ENCODE data around the gene MT1H. TPM values are rescaled to one million over a fixed set of nuclear protein-coding genes. Genes with fewer than 3 reads are reported as not detected.

The MT1H gene
- total RNA-seq, 1 donor from 2014 or later = not detected

DNA sequence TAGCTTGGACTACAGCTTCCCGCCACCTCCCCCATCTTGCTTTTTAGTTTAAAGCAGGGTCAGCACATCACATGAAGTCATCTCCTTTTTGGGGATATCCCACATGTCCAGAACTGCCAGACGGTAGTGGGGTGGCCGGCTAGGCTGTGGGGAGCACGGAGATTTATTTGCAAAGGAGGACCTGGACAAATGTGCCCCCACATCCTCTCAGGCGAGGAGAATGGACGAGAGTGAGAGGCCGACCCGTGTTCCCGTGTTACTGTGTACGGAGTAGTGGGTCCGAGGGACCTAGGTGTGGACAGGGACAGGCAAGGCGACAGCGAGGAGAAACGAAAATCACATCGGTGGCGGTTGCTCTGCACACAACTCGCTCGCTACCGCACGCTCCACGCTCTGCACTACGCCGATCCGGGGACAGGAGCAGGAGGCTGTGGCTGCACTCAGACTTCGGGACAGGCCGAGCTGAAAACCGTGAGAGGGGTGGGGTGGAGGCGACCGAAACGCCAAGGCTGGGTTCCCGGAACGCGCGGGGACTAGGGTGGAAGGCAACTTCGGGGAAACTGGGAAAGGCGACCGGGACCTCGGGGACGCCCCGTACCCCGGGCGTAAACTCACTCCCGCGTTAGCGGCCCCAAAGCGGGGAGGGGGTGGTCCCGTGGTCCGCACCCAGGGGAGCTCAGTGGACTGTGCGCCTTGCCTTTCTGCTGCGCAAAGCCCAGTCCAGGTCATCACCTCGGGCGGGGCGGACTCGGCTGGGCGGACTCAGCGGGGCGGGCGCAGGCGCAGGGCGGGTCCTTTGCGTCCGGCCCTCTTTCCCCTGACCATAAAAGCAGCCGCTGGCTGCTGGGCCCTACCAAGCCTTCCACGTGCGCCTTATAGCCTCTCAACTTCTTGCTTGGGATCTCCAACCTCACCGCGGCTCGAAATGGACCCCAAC is 31.5 kb upstream of the MT1H start, which contains the start of gene MT1A:
Gene MT1A (plus strand): TSS at position 853 of the 937 bp plus-strand sequence. CDS start 73 bp downstream, at position 926.
- no peaks in the 10 kb centered on the region for H3K36me3 Mint-ChIP-seq (ENCODE audit: insufficient read depth)
- no peaks in the 10 kb centered on the region for H3K4me1 Mint-ChIP-seq (ENCODE audit: low read depth)
- H3K4me3 Mint-ChIP-seq (ENCODE audit: low read depth) = peak within 1 kb of the TSS; percentile 16
- H3K9me3 Mint-ChIP-seq (ENCODE audit: low read depth) = no peaks in the 10 kb centered on the region
- DNase-seq (ENCODE audit: low spot score, unreplicated experiment) = no peak
- H3K27ac Mint-ChIP-seq = no peak within 1 kb of the TSS
- H3K27me3 Mint-ChIP-seq = peaks cover 96% of the 10 kb centered on the region
- TF ChIP-seq, protein P1, sequence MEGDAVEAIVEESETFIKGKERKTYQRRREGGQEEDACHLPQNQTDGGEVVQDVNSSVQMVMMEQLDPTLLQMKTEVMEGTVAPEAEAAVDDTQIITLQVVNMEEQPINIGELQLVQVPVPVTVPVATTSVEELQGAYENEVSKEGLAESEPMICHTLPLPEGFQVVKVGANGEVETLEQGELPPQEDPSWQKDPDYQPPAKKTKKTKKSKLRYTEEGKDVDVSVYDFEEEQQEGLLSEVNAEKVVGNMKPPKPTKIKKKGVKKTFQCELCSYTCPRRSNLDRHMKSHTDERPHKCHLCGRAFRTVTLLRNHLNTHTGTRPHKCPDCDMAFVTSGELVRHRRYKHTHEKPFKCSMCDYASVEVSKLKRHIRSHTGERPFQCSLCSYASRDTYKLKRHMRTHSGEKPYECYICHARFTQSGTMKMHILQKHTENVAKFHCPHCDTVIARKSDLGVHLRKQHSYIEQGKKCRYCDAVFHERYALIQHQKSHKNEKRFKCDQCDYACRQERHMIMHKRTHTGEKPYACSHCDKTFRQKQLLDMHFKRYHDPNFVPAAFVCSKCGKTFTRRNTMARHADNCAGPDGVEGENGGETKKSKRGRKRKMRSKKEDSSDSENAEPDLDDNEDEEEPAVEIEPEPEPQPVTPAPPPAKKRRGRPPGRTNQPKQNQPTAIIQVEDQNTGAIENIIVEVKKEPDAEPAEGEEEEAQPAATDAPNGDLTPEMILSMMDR (IDR thresholded peaks at IDR 0.05; ENCODE audit: unreplicated experiment) = no peak

DNA sequence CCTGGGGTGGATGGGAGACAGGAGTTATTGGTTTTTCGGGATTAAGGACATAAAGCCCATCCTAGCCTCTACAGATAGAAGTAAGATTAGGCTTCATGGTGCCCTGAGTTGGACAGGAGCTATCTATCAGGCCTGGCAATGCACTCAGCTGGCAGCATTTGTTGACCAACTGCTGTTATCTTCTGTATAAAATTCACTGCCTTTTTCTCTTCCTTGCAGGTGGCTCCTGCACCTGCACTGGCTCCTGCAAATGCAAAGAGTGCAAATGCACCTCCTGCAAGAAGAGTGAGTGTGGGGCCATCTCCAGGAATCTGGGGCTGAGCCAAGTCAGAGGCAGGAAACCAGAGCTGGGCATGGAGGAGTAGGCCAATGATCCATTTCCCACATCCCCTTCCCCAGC is 30.6 kb upstream of the MT1H start:
- Mint-ChIP-seq H3K36me3 (ENCODE audit: insufficient read depth) (no peaks in the 10 kb centered on the region), H3K27ac (no peak overlapping the region)
- TF ChIP-seq, protein P1 (IDR thresholded peaks at IDR 0.05; ENCODE audit: unreplicated experiment) = no peak

DNA sequence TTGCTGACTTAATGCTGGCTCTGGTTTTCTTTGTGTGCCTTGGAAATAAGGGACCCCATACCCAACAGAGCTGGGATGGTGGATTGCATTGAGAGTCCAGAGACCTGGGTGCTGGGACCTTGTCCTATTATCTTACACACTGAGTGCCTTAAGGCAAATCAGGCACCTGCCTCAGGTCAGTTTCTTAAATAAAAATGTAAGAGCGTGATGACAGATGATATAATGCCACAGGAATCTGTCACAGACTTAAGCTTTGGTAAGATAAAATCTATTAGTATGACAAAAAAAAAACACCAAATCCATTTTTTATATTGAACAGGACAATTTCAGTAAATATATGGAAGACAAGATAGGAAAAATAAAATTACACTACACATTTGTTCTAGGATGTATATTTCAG is 29.5 kb upstream of the MT1H start:
- H3K27ac Mint-ChIP-seq = no peak overlapping the region
- DNase-seq (ENCODE audit: low spot score, unreplicated experiment) = no peak
- TF ChIP-seq, protein P1 (IDR thresholded peaks at IDR 0.05; ENCODE audit: unreplicated experiment) = no peak
- peaks cover 3% of the 10 kb centered on the region for H3K4me1 Mint-ChIP-seq (ENCODE audit: low read depth)
- no peak overlapping the region for H3K4me3 Mint-ChIP-seq (ENCODE audit: low read depth)
- H3K36me3 Mint-ChIP-seq (ENCODE audit: insufficient read depth) = no peaks in the 10 kb centered on the region
- no peaks in the 10 kb centered on the region for H3K9me3 Mint-ChIP-seq (ENCODE audit: low read depth)
- peaks cover 94% of the 10 kb centered on the region for H3K27me3 Mint-ChIP-seq

More for the DNA sequence above, 30.6 kb upstream of the MT1H start:
- Mint-ChIP-seq H3K9me3 (ENCODE audit: low read depth) (no peaks in the 10 kb centered on the region), H3K27me3 (peaks cover 94% of the 10 kb centered on the region), H3K4me1 (ENCODE audit: low read depth) (peaks cover 3% of the 10 kb centered on the region), H3K4me3 (ENCODE audit: low read depth) (no peak overlapping the region)
- DNase-seq (ENCODE audit: low spot score, unreplicated experiment) = no peak

DNA sequence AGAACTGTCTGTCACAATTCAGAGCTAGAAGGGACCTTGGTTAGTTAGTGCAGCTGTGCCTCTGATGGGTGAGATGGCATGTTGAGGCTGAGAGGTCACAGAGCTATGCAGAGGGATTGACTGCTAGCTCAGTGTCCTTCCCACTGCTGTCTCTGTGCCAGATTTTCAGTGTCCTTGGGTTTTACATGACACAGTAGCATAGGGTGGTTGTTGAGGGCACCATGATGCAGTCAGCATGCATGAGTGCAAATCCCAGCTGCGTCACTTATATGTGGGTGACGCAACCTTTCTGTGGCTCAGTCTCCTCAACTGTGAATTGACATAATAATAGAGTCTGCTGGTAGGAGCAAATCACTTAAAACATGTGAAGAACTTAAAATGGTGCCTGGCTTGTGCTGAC is 28.4 kb upstream of the MT1H start:
- no peak overlapping the region for H3K27ac Mint-ChIP-seq
- DNase-seq (ENCODE audit: low spot score, unreplicated experiment) = no peak
- peaks cover 97% of the 10 kb centered on the region for H3K27me3 Mint-ChIP-seq
- peaks cover 3% of the 10 kb centered on the region for H3K4me1 Mint-ChIP-seq (ENCODE audit: low read depth)
- no peaks in the 10 kb centered on the region for H3K36me3 Mint-ChIP-seq (ENCODE audit: insufficient read depth)
- TF ChIP-seq, protein P1 (IDR thresholded peaks at IDR 0.05; ENCODE audit: unreplicated experiment) = no peak
- no peak overlapping the region for H3K4me3 Mint-ChIP-seq (ENCODE audit: low read depth)
- no peaks in the 10 kb centered on the region for H3K9me3 Mint-ChIP-seq (ENCODE audit: low read depth)

DNA sequence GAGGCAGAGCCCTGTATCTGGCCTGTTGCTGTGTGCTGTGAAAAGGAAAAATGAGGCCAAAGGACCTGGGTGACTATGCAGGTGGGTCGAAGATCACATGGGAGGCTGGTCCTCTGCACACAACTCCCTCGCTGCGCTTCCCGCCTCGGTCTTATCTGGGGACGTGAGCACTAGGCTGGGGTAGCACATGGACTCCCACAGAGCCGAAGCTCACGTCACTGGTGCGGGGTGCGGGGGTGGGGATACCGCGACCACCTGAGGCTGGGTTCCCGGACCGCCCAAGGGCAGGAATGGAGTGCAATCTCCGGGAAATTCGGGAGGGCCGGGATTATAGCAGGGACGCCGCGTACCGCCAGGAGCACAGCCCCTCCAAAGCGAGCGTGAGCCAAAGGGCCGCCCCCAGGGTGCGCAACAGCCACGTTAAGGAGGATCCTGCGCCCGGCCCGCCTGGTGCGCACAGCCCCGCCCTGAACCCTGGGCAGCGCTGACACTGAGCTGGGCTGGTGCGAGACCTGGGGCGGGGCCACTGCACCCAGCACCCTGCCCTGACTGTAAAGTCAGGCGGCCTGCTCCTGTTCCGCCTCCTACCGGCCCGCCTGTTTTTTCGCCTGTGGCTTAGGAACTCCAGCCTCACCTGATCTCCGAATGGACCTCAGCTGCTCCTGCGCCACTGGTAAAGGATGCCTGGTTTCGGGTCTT is 26.4 kb upstream of the MT1H start:
- Mint-ChIP-seq H3K36me3 (ENCODE audit: insufficient read depth) (no peaks in the 10 kb centered on the region), H3K27me3 (peaks cover 96% of the 10 kb centered on the region), H3K4me3 (ENCODE audit: low read depth) (no peak overlapping the region), H3K27ac (no peak overlapping the region), H3K9me3 (ENCODE audit: low read depth) (no peaks in the 10 kb centered on the region), H3K4me1 (ENCODE audit: low read depth) (peaks cover 3% of the 10 kb centered on the region)
- no peak for DNase-seq (ENCODE audit: low spot score, unreplicated experiment)
- TF ChIP-seq, protein P1 (IDR thresholded peaks at IDR 0.05; ENCODE audit: unreplicated experiment) = peak; percentile 35

Measured in progenitor cell of endocrine pancreas (in vitro differentiated cells).